Measurements from ENCODE around the gene CHST2.

Gene CHST2

DNA sequence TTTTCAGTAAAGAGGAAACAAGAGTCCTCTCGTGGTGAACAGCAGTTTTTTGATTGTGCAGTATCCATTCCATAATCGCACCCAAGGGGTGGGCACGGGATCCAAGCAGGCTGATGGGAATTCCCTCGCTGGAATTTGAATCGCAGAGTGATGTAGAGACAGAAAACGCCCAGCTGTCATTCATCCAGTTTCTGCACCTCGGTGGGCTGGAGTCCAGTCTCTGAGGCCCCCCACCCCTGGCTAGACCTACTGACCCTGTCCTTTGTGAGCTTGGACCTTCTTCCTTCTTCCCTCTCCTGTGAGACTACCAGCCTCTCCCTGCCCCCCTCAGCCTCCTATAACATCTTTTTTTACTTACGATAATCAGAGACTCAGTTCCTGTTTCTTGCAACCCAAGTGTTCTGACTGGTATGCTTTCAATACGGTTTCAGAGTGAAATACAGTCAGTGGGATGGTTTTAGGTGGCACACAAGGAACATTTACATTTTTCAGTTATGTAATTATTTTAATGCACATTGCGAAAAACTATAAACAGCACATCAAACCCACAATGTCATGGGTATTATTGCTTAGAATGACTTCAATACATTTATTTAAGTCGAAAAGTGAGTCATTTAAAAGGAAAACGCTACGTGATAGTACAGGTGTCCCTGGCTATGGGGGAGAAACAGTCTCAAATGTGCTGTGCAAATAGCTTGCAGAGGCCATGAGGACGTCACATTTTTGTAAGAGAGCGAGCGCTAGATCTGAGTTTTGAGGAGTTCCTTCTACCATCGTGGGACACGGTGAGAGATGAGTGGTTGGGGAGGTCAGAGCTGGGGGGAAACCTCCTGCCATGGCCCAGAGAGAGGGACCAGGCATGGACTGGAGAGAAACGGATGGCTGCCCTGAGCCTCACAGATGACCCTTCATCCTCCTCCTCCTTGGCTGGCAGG lies 37.5 kb upstream of the CHST2 start:
- H3K27me3 ChIP-seq (ENCODE audit: control insufficient read depth in 2 of 2, insufficient read depth in 2 of 2, low read length in 2 of 2): no peaks in the 10 kb centered on the region
- H3K4me3 ChIP-seq (ENCODE audit: low read length in 2 of 2): peak overlapping the region in 1 of 2 donors; percentile 31
- peak overlapping the region in 1 of 2 donors; percentile 34 for H3K27ac ChIP-seq (ENCODE audit: low read depth in 2 of 2, low read length in 2 of 2)
- no peaks in the 10 kb centered on the region for H3K36me3 ChIP-seq (ENCODE audit: control insufficient read depth in 2 of 2, insufficient read depth in 2 of 2, low read length in 2 of 2)
- H3K4me1 ChIP-seq (ENCODE audit: control insufficient read depth in 2 of 2, insufficient read depth in 2 of 2, low read length in 2 of 2): no peaks in the 10 kb centered on the region
- peak overlapping the region in 1 of 2 donors; percentile 41 for H3K9ac ChIP-seq (ENCODE audit: low read depth in 1 of 2, low read length in 2 of 2)
- no peaks in the 10 kb centered on the region for H3K9me3 ChIP-seq (ENCODE audit: control insufficient read depth in 2 of 2, low read length in 2 of 2)

DNA sequence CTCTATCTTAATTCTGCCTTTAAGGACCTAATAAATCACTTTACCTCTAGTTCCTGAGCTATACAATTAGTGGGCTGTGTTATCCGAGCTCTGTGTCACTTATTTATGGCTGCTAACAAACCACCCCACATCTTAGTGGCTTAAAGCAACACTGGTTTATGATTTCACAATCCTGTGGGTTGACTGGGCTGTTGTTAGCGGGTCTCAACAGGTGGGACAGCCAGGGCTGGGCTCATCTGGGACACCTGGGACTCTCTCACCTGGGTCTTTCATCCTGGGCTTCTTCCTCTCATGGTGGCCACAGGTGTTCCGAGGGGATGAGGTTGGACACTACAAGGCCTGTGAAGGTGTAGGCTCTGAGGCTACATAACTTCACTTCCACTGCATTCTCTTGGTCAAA lies 35.8 kb upstream of the CHST2 start:
- Histone ChIP-seq H3K4me1 (ENCODE audit: control insufficient read depth in 2 of 2, insufficient read depth in 2 of 2, low read length in 2 of 2) (no peaks in the 10 kb centered on the region), H3K27me3 (ENCODE audit: control insufficient read depth in 2 of 2, insufficient read depth in 2 of 2, low read length in 2 of 2) (no peaks in the 10 kb centered on the region), H3K36me3 (ENCODE audit: control insufficient read depth in 2 of 2, insufficient read depth in 2 of 2, low read length in 2 of 2) (no peaks in the 10 kb centered on the region), H3K27ac (ENCODE audit: low read depth in 2 of 2, low read length in 2 of 2) (no peak overlapping the region), H3K9ac (ENCODE audit: low read depth in 1 of 2, low read length in 2 of 2) (no peak overlapping the region), H3K4me3 (ENCODE audit: low read length in 2 of 2) (no peak overlapping the region), H3K9me3 (ENCODE audit: control insufficient read depth in 2 of 2, low read length in 2 of 2) (no peaks in the 10 kb centered on the region)

DNA sequence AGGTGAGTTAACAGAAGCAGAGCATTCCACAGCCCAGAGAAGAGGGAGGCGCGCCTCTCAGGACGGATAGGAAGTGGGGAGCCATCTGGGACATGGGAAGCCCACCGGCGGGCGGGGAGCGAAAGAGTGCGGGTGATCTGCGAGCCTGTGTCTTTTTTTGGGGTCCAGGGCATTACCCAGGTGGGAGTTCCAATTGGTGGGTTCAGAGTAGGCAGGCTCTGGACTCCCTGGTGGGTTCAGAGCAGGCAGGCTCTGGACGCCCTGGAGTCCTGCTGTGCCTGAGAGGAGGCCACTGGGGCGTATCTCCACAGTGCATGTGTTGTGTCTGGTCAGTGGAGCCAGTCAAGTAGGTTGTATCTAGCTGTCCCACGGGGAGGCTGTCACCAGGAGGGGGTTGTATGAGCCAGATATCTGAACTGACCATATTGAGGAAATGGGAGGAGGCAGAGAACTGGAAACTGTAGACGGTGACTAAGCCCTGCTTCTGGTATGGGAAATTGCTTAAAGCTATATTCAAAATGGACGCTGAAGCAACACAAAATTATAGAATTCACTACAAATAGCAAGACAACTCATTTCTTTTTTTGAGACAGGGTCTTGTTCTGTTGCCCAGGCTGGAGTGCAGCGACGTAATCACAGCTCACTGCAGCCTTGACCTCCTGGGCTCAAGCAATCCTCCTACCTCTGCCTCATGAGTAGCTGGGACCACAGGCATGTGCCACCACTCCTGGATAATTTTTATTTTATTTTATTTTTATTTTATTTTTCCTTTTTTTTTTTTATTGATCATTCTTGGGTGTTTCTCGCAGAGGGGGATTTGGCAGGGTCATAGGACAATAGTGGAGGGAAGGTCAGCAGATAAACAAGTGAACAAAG lies 34.5 kb upstream of the CHST2 start:
- Histone ChIP-seq H3K27ac (ENCODE audit: low read depth in 2 of 2, low read length in 2 of 2) (no peak overlapping the region), H3K4me1 (ENCODE audit: control insufficient read depth in 2 of 2, insufficient read depth in 2 of 2, low read length in 2 of 2) (no peaks in the 10 kb centered on the region), H3K9me3 (ENCODE audit: control insufficient read depth in 2 of 2, low read length in 2 of 2) (no peaks in the 10 kb centered on the region), H3K27me3 (ENCODE audit: control insufficient read depth in 2 of 2, insufficient read depth in 2 of 2, low read length in 2 of 2) (no peaks in the 10 kb centered on the region), H3K36me3 (ENCODE audit: control insufficient read depth in 2 of 2, insufficient read depth in 2 of 2, low read length in 2 of 2) (no peaks in the 10 kb centered on the region), H3K4me3 (ENCODE audit: low read length in 2 of 2) (no peak overlapping the region), H3K9ac (ENCODE audit: low read depth in 1 of 2, low read length in 2 of 2) (no peak overlapping the region)

DNA sequence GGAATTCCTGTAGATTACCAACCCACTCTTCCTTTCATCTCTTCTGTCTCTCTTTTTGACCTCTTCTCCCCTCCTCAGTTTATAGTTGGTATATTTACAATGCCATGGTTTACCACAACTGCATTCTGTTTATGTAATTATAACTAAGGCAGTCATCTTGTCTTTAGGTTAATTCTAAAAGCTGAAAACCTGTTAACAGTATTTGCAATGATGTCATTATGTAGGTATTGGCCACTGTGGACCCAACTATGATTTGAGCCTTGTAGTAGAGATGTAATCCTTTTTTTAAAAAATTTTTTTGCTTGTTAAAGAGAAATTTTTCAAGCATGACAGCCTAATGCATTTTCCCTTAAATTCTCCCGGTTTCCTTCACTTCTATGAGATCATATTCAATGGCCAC lies 30.7 kb upstream of the CHST2 start:
- no peak overlapping the region for H3K27ac ChIP-seq (ENCODE audit: low read depth in 2 of 2, low read length in 2 of 2)
- no peaks in the 10 kb centered on the region for H3K9me3 ChIP-seq (ENCODE audit: control insufficient read depth in 2 of 2, low read length in 2 of 2)
- H3K9ac ChIP-seq (ENCODE audit: low read depth in 1 of 2, low read length in 2 of 2): no peak overlapping the region
- H3K36me3 ChIP-seq (ENCODE audit: control insufficient read depth in 2 of 2, insufficient read depth in 2 of 2, low read length in 2 of 2): no peaks in the 10 kb centered on the region
- no peaks in the 10 kb centered on the region for H3K27me3 ChIP-seq (ENCODE audit: control insufficient read depth in 2 of 2, insufficient read depth in 2 of 2, low read length in 2 of 2)
- no peaks in the 10 kb centered on the region for H3K4me1 ChIP-seq (ENCODE audit: control insufficient read depth in 2 of 2, insufficient read depth in 2 of 2, low read length in 2 of 2)
- H3K4me3 ChIP-seq (ENCODE audit: low read length in 2 of 2): no peak overlapping the region

DNA sequence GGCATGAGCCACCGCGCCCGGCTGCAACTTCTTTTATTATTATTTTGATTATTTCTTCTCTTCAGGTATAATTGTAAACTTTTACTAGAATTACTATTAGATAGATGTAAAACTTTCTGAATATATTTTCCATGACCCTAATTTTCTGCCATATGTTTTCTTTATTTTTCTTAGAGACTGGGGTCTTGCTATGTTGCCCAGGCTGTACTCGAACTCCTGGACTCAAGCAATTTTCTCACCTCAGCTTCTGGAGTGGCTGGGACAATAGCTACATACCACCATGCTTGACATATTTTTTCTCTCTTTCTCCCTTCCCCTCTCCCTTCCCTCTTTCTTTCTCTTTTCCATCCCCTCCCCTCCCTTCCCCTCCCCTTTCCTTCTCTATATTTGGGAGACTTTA lies 29.6 kb upstream of the CHST2 start:
- Histone ChIP-seq H3K4me3 (ENCODE audit: low read length in 2 of 2) (no peak overlapping the region), H3K4me1 (ENCODE audit: control insufficient read depth in 2 of 2, insufficient read depth in 2 of 2, low read length in 2 of 2) (no peaks in the 10 kb centered on the region), H3K27me3 (ENCODE audit: control insufficient read depth in 2 of 2, insufficient read depth in 2 of 2, low read length in 2 of 2) (no peaks in the 10 kb centered on the region), H3K36me3 (ENCODE audit: control insufficient read depth in 2 of 2, insufficient read depth in 2 of 2, low read length in 2 of 2) (no peaks in the 10 kb centered on the region), H3K9ac (ENCODE audit: low read depth in 1 of 2, low read length in 2 of 2) (no peak overlapping the region), H3K27ac (ENCODE audit: low read depth in 2 of 2, low read length in 2 of 2) (no peak overlapping the region), H3K9me3 (ENCODE audit: control insufficient read depth in 2 of 2, low read length in 2 of 2) (no peaks in the 10 kb centered on the region)

DNA sequence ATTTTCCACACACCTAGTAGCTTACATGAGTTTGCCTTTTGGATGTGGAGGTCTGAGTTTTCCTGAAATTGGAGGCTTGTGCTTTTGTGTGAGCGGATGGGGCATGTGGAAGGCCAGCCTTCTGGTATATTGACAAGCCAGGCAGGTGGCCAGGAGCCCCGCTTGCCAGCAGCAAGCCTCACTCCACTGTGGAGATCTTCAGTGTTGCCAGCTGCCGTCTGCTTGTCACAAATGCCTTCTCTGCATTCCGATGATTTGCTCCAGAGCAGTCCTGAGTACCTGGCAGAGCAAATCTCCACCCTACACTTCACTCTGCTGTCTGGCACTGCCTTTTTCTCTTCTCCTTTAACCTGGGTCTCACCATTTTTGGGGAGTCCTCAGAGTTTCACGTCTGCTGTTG lies 29.1 kb upstream of the CHST2 start:
- no peak overlapping the region for H3K4me3 ChIP-seq (ENCODE audit: low read length in 2 of 2)
- H3K9ac ChIP-seq (ENCODE audit: low read depth in 1 of 2, low read length in 2 of 2): no peak overlapping the region
- no peak overlapping the region for H3K27ac ChIP-seq (ENCODE audit: low read depth in 2 of 2, low read length in 2 of 2)
- H3K36me3 ChIP-seq (ENCODE audit: control insufficient read depth in 2 of 2, insufficient read depth in 2 of 2, low read length in 2 of 2): no peaks in the 10 kb centered on the region
- no peaks in the 10 kb centered on the region for H3K4me1 ChIP-seq (ENCODE audit: control insufficient read depth in 2 of 2, insufficient read depth in 2 of 2, low read length in 2 of 2)
- H3K27me3 ChIP-seq (ENCODE audit: control insufficient read depth in 2 of 2, insufficient read depth in 2 of 2, low read length in 2 of 2): no peaks in the 10 kb centered on the region
- no peaks in the 10 kb centered on the region for H3K9me3 ChIP-seq (ENCODE audit: control insufficient read depth in 2 of 2, low read length in 2 of 2)

DNA sequence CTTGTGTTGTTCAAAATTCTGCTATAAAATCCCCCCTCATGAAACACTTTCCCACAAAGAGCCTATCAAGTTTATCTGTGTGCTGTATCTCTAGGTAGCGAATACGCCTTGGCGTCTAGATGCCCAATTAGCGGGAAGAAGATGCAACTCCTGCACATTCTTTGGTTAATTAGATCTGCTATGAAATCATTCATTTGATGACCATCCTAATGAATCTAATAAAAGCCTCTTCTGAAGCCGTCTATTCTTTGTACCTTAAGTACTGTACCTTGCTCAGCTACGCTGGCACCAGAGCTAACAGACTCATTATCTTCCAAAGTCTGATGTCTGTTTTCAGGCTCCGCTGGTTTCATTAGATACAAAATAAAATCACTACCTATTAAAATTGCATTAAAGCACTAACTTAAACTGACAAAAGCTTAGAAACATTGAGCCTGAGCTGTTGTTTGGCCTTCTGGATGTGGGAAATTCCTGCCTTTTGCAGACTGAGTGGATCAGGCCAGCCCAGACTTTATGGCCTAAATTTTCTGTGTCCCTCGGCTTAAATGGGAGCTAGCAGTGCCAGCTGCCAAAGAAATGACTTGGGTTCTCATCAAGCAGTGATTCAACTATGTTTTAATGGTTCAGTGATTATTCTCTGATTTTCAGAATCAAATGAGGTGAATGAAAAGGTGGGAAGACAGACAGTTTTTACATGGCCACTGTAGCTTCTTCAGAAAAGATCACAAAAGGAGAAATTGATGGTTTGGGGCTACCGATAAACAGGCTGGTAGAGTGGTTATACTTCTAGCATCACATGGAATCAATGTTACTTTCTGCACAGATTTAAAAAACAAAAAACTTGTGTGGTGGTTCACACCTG lies 28.4 kb upstream of the CHST2 start:
- Histone ChIP-seq H3K9me3 (ENCODE audit: control insufficient read depth in 2 of 2, low read length in 2 of 2) (no peaks in the 10 kb centered on the region), H3K4me3 (ENCODE audit: low read length in 2 of 2) (no peak overlapping the region), H3K9ac (ENCODE audit: low read depth in 1 of 2, low read length in 2 of 2) (no peak overlapping the region), H3K27me3 (ENCODE audit: control insufficient read depth in 2 of 2, insufficient read depth in 2 of 2, low read length in 2 of 2) (no peaks in the 10 kb centered on the region), H3K36me3 (ENCODE audit: control insufficient read depth in 2 of 2, insufficient read depth in 2 of 2, low read length in 2 of 2) (no peaks in the 10 kb centered on the region), H3K27ac (ENCODE audit: low read depth in 2 of 2, low read length in 2 of 2) (no peak overlapping the region), H3K4me1 (ENCODE audit: control insufficient read depth in 2 of 2, insufficient read depth in 2 of 2, low read length in 2 of 2) (no peaks in the 10 kb centered on the region)

DNA sequence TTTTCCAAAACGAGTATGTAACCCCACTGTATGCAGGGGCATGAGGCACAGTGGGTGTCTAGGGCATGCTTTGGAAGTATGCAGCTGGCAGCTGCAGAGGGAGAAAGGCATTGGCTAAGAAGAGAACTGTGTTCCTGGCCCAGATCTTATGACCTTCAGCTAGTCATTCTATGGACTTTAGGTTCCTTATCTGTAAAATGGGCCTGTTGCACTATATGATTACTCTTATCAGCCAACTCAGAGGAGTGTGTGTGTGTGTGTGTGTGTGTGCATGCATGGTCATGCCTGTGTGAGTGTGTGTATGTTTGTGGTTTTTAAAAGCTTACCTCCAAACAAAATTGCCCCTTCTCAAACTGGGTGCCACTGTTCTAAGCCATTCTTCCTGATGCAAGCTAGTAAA lies 27.4 kb upstream of the CHST2 start:
- Histone ChIP-seq H3K27me3 (ENCODE audit: control insufficient read depth in 2 of 2, insufficient read depth in 2 of 2, low read length in 2 of 2) (no peaks in the 10 kb centered on the region), H3K36me3 (ENCODE audit: control insufficient read depth in 2 of 2, insufficient read depth in 2 of 2, low read length in 2 of 2) (no peaks in the 10 kb centered on the region), H3K4me1 (ENCODE audit: control insufficient read depth in 2 of 2, insufficient read depth in 2 of 2, low read length in 2 of 2) (no peaks in the 10 kb centered on the region), H3K4me3 (ENCODE audit: low read length in 2 of 2) (no peak overlapping the region), H3K9ac (ENCODE audit: low read depth in 1 of 2, low read length in 2 of 2) (no peak overlapping the region), H3K27ac (ENCODE audit: low read depth in 2 of 2, low read length in 2 of 2) (no peak overlapping the region), H3K9me3 (ENCODE audit: control insufficient read depth in 2 of 2, low read length in 2 of 2) (no peaks in the 10 kb centered on the region)

DNA sequence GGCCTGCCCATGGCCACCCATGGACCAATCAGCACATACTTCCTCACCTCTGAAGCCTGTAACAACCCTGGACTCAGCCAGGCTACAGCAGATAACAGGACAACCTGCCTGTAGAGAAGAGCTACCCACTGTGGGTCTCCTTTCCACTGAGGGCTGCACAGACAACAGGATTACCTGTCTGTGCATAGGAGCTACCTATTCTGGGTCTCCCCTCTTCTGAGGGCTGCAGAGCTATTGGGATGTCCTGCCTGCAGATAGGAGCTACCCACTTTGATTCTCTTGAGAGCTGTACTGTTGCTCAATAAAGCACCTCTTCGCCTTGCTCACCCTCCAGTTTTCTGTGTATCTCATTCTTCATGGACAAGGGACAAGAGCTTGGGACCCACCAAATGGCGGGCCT lies 23.8 kb upstream of the CHST2 start:
- H3K4me3 ChIP-seq (ENCODE audit: low read length in 2 of 2): no peak overlapping the region
- no peaks in the 10 kb centered on the region for H3K4me1 ChIP-seq (ENCODE audit: control insufficient read depth in 2 of 2, insufficient read depth in 2 of 2, low read length in 2 of 2)
- no peaks in the 10 kb centered on the region for H3K27me3 ChIP-seq (ENCODE audit: control insufficient read depth in 2 of 2, insufficient read depth in 2 of 2, low read length in 2 of 2)
- no peak overlapping the region for H3K9ac ChIP-seq (ENCODE audit: low read depth in 1 of 2, low read length in 2 of 2)
- no peak overlapping the region for H3K27ac ChIP-seq (ENCODE audit: low read depth in 2 of 2, low read length in 2 of 2)
- H3K9me3 ChIP-seq (ENCODE audit: control insufficient read depth in 2 of 2, low read length in 2 of 2): peaks cover 0 to 2% of the 10 kb centered on the region in 2 donors
- H3K36me3 ChIP-seq (ENCODE audit: control insufficient read depth in 2 of 2, insufficient read depth in 2 of 2, low read length in 2 of 2): no peaks in the 10 kb centered on the region

Data from mucosa of rectum (tissue), 2 donors.